HG03442 (cell line): ENCODE results near the gene PSTPIP1.
"Not testable (repeated sequence)": the region's sequence is repeated elsewhere in the genome, so short reads cannot be mapped to it uniquely, and the experiment has no call there.

Experiments
- ATAC-seq: cut with Tn5 transposase; IDR thresholded peaks from one replicate; pipeline ENCODE4 v1.9.1; 2021; ENCODE audit warnings: mild to moderate bottlenecking, moderate library complexity; ENCODE audit not compliant: unreplicated experiment

Gene PSTPIP1

DNA sequence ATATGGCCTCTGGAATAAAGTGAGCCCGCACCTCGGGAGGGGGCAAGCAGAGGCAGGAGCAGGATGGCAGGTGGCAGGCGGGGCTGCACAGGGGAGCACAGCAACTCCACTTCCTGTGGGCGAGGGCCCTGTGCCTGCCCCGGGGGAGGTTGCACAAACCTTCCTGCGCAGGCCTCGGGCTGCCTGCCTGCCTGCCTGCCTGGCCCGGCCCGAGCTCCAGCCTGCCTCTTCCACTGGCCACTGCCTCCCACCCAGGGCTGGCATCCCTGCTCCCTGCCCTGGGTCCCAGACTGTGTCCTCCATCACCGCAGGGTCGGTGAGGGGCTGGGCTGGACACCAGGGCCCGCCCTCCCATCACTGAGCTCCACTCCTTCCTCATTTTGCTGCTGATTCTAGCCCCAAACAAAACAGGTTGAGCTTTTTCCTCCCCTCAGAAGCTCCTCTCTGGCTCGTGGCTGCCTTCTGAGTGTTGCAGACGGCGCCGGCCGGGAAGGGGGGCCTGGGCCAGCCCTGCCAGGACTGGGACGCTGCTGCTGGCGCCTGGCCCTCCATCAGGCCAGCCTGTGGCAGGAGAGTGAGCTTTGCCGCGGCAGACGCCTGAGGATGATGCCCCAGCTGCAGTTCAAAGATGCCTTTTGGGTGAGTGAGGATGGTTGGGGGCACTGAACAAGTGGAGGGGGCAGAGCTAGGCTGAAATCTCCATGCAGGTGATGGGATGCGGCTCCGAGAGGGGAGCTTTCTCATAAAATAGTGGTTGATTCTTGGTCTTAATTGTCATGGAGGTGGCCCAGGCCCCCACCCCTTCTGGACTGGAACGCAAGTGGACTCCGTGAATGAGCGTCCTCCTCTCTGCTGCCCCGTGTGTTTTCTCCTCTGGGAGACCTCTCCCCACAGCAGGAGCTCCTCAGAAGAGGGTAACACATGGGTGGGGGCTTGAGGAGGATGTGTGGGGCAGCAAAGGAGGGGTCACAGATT, at the start of gene PSTPIP1:
Gene PSTPIP1 (plus strand): TSS at position 156 of the 975 bp plus-strand sequence. CDS start 448 bp downstream, at position 604.
- ATAC-seq = peak; percentile 47

DNA sequence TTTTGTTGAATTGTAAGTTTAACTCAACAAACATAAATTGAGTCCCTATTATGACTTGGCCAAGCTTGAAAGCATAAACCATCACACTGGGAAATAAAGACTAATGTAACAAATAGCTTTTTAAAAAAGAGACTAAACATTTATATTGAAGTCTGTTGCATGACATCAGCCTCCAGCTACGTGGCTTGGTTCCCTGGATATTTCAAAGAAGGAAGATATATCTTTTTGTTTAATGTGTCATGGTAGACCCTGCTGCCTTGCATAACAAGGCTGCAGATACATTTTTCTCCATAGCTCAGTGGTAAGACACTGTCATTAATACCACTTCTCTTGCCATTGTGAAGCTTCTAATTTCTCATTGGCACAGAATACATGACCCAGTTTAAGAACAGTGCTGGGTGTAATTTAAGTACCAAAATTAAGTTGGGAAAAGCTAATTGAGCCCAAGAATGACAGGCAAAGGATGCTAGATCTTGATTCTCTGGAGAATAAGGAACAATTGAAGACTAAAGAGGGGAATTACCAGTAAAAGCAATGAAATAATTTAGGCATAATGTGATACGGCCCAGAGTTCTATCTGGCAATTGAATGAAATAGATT, 49.3 kb upstream of the PSTPIP1 start:
- no peak for ATAC-seq

DNA sequence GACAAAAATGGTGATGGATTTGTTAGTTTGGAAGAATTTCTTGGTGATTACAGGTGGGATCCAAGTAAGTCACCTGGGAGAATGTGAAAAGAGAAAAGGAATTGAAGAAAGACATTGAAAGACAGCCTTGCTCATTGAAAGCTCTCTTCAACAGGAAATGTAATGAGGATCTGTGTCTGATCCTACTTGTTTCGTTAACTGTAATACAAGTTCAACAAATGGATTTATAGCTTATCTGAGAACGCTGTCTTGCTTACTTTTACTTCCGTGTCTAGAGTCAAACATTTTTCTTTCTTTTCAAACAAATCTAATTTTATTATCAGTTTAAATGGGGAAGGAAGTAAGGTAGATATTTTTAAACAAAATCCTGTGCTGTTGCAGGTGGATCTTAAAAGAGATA, 47.5 kb upstream of the PSTPIP1 start:
- no peak for ATAC-seq

DNA sequence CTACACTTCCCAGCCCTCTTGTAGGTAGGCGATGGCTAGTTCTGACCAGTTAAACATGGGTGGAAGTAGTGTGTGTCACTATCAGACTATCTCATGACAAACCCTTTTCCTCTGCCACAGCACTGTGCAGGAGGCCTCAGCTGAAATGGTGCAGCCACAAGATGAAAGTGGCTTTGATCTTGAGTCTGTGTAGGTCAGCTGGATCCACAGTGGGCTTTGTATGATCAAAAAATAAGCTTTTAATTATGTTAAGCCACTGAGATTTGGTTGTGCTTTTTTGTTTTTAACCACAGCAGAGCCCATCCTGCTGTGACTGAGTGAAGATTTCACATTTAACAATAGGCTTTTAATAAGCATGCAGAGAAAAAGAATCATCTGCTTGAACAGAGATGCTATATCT, 43.7 kb upstream of the PSTPIP1 start:
- ATAC-seq = no peak

DNA sequence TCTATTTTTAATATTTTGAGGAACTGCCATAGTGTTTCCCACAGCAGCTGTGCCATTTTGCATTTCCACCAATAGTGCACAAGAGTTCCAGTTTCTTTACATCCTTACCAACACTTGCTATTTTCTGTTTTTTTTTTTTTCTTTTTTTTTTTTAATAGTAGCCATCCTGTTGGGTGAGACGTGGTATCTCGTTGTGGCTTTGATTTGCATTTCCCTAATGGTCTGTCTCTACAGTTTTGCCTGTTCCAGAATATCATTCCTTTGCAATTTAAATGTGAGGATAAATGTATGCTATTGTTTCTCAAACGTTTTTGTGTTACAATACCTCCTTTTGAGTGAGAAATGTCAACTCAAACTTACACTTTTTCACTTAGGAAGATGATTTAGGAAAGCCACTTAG, 41.0 kb upstream of the PSTPIP1 start:
- no peak for ATAC-seq

DNA sequence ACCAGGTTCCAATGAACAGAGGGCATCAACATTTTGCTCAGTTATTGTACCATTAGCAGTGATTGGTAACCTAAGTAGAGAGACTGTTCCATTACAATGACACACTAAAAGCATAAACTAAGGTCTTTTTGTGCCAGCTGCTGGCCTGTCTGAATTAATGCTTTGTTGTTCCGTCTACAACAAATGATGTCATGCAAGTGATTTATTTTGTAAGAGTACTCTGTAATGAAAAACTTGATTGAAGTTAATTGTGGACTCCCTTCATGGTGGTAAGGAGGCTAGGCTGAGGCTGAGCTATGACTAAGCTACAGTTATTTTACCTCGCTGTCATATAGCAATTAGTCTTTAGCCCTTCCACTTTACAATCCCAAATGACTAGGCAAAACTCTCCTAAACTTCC, 40.2 kb upstream of the PSTPIP1 start:
- no peak for ATAC-seq

DNA sequence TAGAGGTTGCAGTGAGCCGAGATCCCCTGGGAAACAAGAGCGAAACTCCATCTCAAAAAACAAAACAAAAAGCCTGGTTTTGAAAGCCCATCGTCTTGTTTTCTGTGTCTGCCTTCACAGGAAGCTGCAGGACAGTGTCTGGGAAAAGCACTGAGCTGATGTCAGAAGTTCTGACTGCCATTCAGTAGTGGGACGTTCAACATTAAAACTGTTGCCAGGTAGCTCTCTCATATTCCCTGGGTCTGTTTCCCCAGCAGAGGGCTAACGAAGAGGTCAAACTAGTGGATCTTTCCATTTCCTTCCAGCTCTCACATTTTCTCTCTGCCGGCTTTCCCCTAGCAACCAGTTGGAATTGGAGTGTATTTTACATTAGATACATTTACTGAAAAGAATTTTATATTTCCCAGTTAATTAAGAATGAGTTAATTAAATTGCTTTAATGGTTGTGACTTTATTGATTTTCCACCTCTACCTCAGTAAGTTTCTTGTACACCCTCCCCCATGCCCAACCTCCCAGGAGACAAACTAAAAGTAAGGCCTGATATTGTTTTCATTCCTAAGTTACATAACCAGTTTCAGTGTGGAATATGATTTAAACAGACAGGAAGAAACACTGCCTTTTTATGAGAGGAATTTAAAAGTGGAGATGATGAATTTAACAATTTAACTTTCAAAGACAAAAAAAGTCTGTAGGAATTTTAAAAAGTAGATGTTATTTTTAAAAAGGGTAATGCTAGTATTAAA, 33.5 kb upstream of the PSTPIP1 start:
- no peak for ATAC-seq

DNA sequence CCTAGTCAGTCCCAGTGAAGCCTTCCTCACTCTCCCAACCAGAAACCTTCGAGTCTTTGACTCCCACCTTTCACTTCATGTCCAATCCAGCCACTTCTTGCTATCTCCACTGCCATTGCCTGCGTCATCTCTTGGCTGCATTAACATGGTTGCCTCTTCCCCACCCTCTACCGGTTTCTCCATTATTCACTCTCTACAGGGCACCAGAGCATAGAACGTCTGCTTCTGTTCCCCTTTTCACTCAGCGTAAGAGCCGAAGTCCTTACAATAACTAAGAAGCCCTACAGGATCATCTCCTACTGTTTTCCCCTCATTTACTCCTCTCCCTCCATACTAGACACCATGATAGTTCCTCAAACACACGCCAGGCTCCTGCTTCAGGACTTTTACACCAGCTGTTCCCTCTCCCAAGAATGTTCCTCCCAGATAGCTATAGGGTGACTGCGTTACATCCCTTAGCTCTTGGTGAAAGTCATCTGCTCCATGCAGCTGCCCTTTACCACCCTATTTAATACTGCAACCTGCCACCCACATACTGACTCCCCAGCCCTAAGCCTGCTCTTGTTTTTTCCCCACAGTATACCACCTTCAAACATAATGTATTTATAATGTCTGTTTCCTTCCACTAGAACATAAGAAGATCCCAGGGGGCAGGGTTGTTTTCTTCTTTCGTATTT, 32.5 kb upstream of the PSTPIP1 start:
- ATAC-seq = no peak

DNA sequence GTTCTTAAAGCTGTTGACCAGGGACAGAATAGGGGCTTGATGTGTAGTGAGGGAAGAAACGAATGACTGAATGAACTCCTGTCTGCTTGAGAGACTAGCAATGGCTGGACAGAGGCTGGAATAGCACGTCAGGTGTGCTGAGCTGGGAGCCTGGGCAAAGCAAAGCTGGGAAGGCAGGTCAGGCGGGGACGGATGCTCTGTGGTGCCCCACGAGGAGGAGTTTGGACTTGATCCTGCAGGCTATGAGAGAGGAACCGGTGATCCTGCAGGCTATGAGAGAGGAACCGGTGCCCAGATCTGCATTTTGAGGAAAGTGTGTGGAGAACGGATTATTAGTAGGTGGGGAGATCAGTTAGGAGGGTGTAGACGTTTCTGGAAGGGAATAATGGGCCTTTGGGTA, 31.3 kb upstream of the PSTPIP1 start:
- ATAC-seq = no peak

DNA sequence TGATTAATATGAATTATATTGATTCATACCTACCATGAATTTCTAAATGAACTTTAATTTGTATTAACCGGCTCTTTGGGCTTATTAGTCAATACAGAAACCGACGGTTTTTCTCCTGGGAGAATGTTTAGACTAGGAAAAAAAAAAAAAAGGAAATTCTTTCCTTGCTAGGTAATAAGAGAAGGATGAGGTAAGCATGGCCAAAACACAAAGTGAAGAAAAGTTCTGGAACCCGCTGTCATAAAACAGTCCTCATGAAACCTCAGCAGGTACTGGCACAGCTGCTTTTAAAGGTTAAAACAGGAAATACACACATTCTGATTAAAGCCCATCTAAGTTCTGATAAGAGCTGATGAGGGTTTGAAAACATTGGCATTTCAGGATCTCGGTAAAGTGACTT, 30.8 kb upstream of the PSTPIP1 start:
- ATAC-seq = no peak

DNA sequence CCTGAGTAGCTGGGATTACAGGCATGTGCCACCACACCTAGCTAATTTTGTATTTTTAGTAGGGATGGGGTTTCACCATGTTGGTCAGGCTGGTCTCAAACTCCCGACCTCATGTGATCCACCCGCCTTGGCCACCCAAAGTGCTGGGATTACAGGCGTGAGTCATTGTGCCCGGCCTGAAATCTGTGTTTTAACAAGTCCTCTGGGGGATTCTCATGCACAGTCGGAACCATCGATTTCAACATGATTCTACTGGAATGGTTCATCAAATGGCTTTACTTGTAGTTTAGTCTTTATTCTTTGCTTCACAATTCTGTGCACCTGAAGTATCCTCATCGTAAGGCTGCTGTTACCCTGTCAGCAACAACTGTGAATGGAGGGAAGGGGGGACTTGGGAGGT, 28.9 kb upstream of the PSTPIP1 start:
- not testable (repeated sequence) for ATAC-seq

DNA sequence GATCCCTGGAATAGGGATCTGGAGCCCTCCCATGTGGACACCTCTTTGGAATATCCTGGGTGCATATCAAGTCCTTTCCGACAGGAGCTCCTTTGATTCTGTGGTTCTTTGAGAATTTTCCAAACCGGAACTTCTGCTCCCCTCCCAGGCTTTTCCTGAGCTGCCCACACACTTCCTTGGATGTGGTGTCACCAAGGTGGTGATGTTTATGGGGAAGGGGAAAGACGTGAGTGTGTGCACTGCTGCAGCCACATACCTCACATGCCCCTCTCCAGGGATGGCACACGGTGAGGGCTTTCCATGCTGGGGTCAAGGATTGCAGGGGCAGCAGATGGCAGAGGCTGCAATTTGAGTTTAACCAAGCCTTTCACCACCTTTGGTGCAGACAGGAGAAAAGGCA, 27.9 kb upstream of the PSTPIP1 start:
- no peak for ATAC-seq

DNA sequence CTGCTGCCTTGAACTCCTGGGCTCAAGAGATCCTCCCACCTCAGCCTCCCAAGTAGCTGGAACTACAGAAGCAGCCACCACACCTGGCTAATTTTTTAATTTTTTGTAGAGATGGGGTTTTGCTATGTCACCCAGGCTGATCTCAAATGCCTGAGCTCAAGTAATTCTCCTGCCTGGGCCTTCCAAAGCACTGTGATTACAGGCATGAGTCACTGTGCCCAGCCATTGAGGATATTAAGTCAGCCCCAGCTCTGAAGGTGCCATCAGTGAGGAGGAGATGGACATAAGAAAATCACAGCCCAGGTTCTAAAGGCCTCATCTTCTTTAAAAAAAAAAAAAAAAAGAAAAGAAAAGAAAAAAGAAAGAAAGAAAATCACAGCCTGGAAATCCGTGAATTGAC, 26.6 kb upstream of the PSTPIP1 start:
- ATAC-seq = no peak

DNA sequence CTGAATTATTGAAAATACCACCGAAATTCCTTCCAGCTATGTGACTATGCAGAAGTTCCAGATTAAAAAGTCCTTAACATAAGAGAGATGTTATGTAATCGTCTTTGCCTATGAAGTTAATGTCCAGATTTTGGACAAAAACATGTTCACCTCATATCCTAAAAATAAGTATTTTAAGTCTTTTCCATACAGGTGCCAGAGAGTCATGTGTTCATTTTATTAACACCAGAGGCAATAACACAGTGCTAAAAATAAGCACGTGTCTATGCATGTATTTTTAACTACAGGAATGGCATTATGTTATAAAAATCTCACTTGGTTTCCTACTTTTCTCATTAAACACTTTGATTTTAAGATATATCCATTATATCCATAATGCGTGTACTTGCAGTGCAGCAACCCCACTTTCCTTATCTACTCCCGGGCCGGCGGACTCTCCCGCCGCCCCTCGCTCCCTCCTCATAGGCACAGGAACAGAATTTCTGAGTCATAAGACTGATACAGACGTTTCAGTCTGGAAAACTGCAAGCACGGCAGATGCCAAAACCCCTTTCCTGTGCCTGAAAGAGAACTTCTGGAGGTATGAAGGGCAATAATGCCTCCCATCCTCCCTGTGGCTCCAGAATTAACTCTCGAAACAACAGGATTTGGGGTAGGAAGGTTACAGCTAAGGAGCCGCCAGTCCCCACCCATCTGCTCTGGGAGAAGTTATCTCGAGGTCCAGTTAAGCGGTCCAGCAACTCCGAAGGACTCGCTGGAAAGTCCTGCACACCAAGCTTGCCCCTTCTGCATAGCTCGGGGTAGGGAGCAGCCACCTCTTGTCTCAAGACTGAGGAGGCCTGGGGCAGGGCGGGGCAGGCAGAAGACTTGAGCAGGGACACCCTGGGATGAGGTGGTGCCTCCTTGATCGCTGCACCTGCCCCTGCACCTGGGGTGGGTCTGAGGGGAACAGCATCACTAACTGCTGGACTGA, 22.3 kb upstream of the PSTPIP1 start:
- ATAC-seq = no peak

DNA sequence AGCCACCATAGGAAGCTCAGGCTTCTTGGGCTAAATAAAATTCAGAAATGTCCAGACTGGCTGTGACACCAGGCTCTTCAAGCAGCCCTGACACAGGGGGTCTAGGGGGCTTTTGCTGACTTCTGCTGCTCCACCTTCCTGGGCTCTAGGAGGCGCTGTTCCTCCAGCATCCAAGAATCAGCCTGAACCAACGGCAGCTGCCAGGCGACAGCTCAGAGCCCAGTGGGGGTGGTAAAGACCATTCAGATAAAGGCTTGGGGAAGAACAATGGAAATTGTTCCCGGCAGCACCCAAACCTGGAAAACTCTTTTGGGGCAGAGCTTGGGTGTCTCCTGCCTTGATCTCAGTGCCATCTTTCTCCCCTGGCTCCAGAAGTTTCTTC, 21.6 kb upstream of the PSTPIP1 start:
- no peak for ATAC-seq

DNA sequence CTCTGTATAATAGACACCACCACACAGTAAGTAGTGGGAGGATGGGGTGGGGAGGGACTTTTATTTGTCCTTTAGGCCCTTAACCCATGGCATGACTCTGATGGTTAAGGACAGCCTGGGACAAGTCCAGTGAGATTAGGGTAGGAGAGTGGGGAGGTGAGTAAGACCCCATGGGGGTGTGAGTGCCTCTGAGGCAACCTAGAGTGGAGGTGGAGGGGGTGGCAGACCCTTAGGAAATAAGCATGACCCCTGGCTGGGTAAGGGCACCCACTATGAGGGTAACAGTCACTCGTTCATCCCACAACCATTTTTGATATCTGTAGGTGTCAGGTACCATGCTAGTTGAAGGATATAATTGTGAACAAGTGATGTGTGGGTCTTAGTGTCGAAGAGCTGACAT, 21.0 kb upstream of the PSTPIP1 start:
- no peak for ATAC-seq

DNA sequence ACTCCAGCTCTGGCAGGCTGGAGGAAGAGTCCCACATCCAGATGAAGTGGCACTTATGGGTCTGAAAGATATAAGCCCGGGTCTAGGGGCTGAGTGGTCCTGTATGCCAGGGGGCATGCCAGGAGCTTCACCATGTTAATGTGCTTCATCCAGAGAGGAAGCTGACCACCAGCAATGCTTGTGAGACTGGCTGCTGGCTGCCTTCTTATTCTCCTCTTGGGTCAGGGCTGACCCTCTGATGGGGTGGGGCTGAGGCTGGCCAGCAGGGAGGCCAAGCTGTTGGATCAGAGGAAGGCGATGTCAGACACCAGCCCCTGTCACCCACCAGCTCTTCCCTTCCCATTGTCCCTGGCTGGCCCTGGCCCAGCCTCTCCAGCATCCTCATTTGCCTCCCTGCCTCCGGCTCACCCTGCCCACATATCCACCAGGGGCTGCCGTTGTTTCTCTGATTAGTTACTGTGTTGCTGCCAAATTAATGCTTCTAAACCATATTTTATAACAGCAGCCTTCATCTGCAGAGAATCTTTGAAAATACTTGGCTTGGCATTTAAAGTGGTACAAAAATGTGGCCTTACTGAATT, 20.4 kb upstream of the PSTPIP1 start:
- ATAC-seq = no peak

DNA sequence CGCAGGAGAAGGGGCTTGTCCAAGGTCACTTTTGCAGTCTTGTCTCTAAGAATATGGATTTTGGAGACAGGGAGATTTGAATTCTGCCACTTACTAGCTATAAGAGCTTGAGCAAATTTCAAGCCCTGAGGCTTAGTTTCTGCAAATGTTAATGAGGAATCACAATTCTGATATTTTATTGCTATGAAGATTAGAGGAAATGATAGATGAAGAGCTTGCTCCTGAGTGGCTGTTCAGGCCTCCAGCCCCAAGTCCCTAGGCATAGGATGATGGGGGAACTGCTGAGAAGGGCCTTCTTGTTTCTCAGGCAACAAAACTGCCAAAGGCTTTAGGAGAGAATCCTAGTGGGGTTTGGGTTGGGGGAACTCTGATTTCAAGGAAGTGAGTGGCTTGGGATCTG, 18.8 kb upstream of the PSTPIP1 start:
- ATAC-seq = no peak

DNA sequence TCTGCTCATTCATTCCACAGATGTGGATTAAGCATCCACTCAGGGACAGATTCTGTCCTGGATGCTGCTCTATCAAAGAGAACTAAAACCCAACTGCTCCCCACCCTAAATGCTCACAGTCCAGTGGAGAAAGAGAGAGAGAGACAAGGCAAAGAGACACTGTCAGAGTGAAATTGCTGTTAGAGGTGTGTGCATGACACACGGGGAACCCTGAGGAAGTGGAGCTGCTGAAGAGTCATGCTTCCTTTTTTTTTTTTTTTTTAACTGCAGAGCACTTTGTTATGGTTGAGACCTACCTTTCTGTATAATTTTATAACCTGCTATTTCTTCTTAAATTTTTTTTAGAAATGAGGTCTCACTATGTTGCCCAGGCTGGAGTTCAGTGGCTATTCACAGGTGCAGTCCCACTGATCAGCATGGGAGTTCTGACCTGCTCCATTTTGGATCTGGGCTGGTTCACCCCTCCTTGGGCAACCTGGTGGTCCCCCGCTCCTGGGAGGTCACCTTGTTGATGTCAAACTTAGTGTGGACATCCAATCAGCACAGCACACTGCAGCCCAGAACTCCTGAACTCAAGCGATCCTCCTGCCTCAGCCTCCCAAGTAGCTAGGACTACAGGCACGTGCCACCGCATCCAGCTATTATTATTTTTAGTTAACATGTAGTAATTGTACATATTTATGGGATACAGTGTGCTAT, 18.2 kb upstream of the PSTPIP1 start:
- no peak for ATAC-seq
